H1 (cell line): Measurements from ENCODE around the gene C2orf74. TPM values are rescaled to one million over a fixed set of nuclear protein-coding genes. Genes with fewer than 3 reads are reported as not detected.

ENCODE experiments used
- CTCF ChIA-PET: fragments of 300-600 bp; sonication (Branson Sonifier 250); formaldehyde crosslinking; loops from one replicate; lab custom pipeline; 2021; ENCODE audit not compliant: partially characterized antibody; lab: Charles Lee
- POLR2A ChIA-PET: fragments of 300-600 bp; sonication (Branson Sonifier 250); formaldehyde crosslinking; loops from one replicate; lab custom pipeline; 2021; ENCODE audit warnings: inconsistent platforms; ENCODE audit not compliant: partially characterized antibody; lab: Charles Lee
- DNase-seq, 2 experiments: peaks; one replicate each; pipeline versions ENCODE4 v3.0.0 to v3.0.0-alpha.2; 2010 to 2022; ENCODE audit warnings: low spot score in 2 of 2, low read depth in 1 of 2, mixed read lengths in 1 of 2
- FAIRE-seq: peaks from 2 replicates; lab custom pipeline; 2011; peaks lifted over from hg19 to GRCh38; lab: Jason Lieb, UNC
- H2AFZ ChIP-seq: 2 replicates; pipeline ENCODE4 v1.8.1; 2012; ENCODE audit warnings: low read length, inconsistent platforms
- H2AK5ac ChIP-seq: 2 replicates; pipeline ENCODE4 v1.6.1; 2013; ENCODE audit warnings: low read depth, low read length
- H2BK120ac ChIP-seq: replicated peaks from 2 replicates; pipeline ENCODE3; 2013; ENCODE audit warnings: low read depth, low read length, inconsistent platforms
- H2BK12ac ChIP-seq: 2 replicates; pipeline ENCODE4 v1.6.1; 2013; ENCODE audit warnings: low read depth, low read length
- H2BK15ac ChIP-seq: 2 replicates; pipeline ENCODE4 v1.6.1; 2013; ENCODE audit warnings: low read length
- H2BK20ac ChIP-seq: 2 replicates; pipeline ENCODE4 v1.6.1; 2013; ENCODE audit warnings: low read length
- H2BK5ac ChIP-seq: 2 replicates; pipeline ENCODE4 v1.6.1; 2013; ENCODE audit warnings: low read depth, low read length
- H3K14ac ChIP-seq: 2 replicates; pipeline ENCODE4 v1.6.1; 2013; ENCODE audit warnings: inconsistent platforms; ENCODE audit not compliant: insufficient read length
- H3K18ac ChIP-seq: 2 replicates; pipeline ENCODE4 v1.6.1; 2013; ENCODE audit warnings: low read length; ENCODE audit errors: extremely low read depth
- H3K23ac ChIP-seq: 2 replicates; pipeline ENCODE4 v1.6.1; 2013; ENCODE audit warnings: inconsistent platforms; ENCODE audit not compliant: insufficient read length
- H3K23me2 ChIP-seq: 2 replicates; pipeline ENCODE4 v1.6.1; 2013; ENCODE audit warnings: low read depth, low read length
- H3K27ac ChIP-seq: 2 replicates; pipeline ENCODE4 v1.6.1; 2011; ENCODE audit warnings: low read depth, low read length, inconsistent platforms
- H3K27me3 ChIP-seq, 4 experiments: replicated peaks in 1 of 4; 1 replicate in 1 of 4; 2 replicates in 3 of 4; pipeline versions ENCODE4 v1.6.1 to v1.8.1; 2011 to 2013; ENCODE audit warnings: low read length in 3 of 4, mild to moderate bottlenecking in 3 of 4, inconsistent platforms in 2 of 4, mixed read lengths in 2 of 4, moderate library complexity in 1 of 4; ENCODE audit not compliant: control insufficient read depth in 3 of 4, insufficient read depth in 3 of 4; ENCODE audit errors: extremely low read depth in 1 of 4
- H3K36me3 ChIP-seq, 4 experiments: 2 replicates each; pipeline versions ENCODE4 v1.6.1 to v1.8.1; 2011 to 2013; ENCODE audit warnings: mild to moderate bottlenecking in 4 of 4, low read length in 3 of 4, moderate library complexity in 2 of 4, control low read depth in 1 of 4, inconsistent platforms in 1 of 4; ENCODE audit not compliant: insufficient read depth in 4 of 4, control insufficient read depth in 2 of 4
- H3K4ac ChIP-seq: replicated peaks from 2 replicates; pipeline ENCODE3; 2013; ENCODE audit warnings: low read length, low read depth, mixed read lengths, inconsistent platforms; ENCODE audit not compliant: insufficient read length
- H3K4me1 ChIP-seq, 4 experiments: replicated peaks in 1 of 4; 1 replicate in 1 of 4; 2 replicates in 3 of 4; pipeline versions ENCODE4 v1.6.1 to v1.8.1; 2011 to 2013; ENCODE audit warnings: low read length in 3 of 4, inconsistent platforms in 2 of 4, mixed read lengths in 1 of 4; ENCODE audit not compliant: insufficient read depth in 4 of 4, control insufficient read depth in 3 of 4
- H3K4me2 ChIP-seq, 2 experiments: 2 replicates each; pipeline versions ENCODE4 v1.6.1 to v1.8.1; 2011 to 2013; ENCODE audit warnings: low read depth in 2 of 2, low read length in 2 of 2, control low read depth in 1 of 2, inconsistent platforms in 1 of 2, mild to moderate bottlenecking in 1 of 2; ENCODE audit not compliant: insufficient read depth in 1 of 2
- H3K4me3 ChIP-seq, 4 experiments: fragments of 200-600, 300-600 bp in 1 of 4; sonication (generic), shearing (Covaris generic), sonication (Bioruptor Twin) in 1 of 4; 2 replicates each; pipeline versions ENCODE4 v1.5.1 to v1.8.1; 2011 to 2016; ENCODE audit warnings: low read length in 4 of 4, low read depth in 3 of 4, control low read depth in 2 of 4, inconsistent platforms in 2 of 4, mild to moderate bottlenecking in 2 of 4, mixed read lengths in 1 of 4, moderate library complexity in 1 of 4; ENCODE audit not compliant: insufficient read depth in 2 of 4; ENCODE audit errors: extremely low read depth in 1 of 4
- H3K56ac ChIP-seq: replicated peaks from 2 replicates; pipeline ENCODE3; 2013; ENCODE audit warnings: low read depth, mild to moderate bottlenecking, mixed read lengths, low read length, inconsistent platforms; ENCODE audit not compliant: insufficient read length
- H3K79me1 ChIP-seq: 2 replicates; pipeline ENCODE4 v1.6.1; 2013; ENCODE audit warnings: low read depth, low read length, control low read depth
- H3K79me2 ChIP-seq, 2 experiments: 2 replicates each; pipeline versions ENCODE4 v1.6.1 to v1.8.1; 2012 to 2013; ENCODE audit warnings: low read length in 2 of 2, mild to moderate bottlenecking in 2 of 2, inconsistent platforms in 1 of 2; ENCODE audit not compliant: insufficient read depth in 2 of 2, control insufficient read depth in 1 of 2
- H3K9ac ChIP-seq, 4 experiments: replicated peaks in 1 of 4; 1 replicate in 1 of 4; 2 replicates in 3 of 4; pipeline versions ENCODE4 v1.6.1 to v1.8.1; 2011 to 2013; ENCODE audit warnings: low read depth in 3 of 4, low read length in 3 of 4, control low read depth in 2 of 4, mild to moderate bottlenecking in 2 of 4, moderate library complexity in 2 of 4, inconsistent platforms in 1 of 4; ENCODE audit errors: extremely low read depth in 1 of 4
- H3K9me3 ChIP-seq, 2 experiments: 2 replicates each; pipeline versions ENCODE4 v1.6.1 to v1.8.1; 2012 to 2013; ENCODE audit warnings: mild to moderate bottlenecking in 2 of 2, moderate library complexity in 2 of 2, control low read depth in 1 of 2, inconsistent platforms in 1 of 2, low read depth in 1 of 2, low read length in 1 of 2, mixed read lengths in 1 of 2; ENCODE audit not compliant: insufficient read depth in 2 of 2
- H4K20me1 ChIP-seq, 2 experiments: replicated peaks in 1 of 2; 2 replicates each; pipeline versions ENCODE3 to v1.8.1; 2011 to 2013; ENCODE audit warnings: inconsistent platforms in 2 of 2, low read length in 2 of 2, mild to moderate bottlenecking in 1 of 2; ENCODE audit not compliant: insufficient read depth in 2 of 2, control insufficient read depth in 1 of 2
- H4K5ac ChIP-seq: 2 replicates; pipeline ENCODE4 v1.6.1; 2013; ENCODE audit warnings: low read length, low read depth, mixed read lengths, inconsistent platforms; ENCODE audit not compliant: insufficient read length
- H4K8ac ChIP-seq: 2 replicates; pipeline ENCODE4 v1.8.0; 2013; ENCODE audit warnings: mild to moderate bottlenecking, moderate library complexity, low read length, inconsistent platforms; ENCODE audit not compliant: insufficient read depth; ENCODE audit errors: extremely low read depth
- H4K91ac ChIP-seq: replicated peaks from 2 replicates; pipeline ENCODE3; 2013; ENCODE audit warnings: low read length, mixed read lengths, inconsistent platforms; ENCODE audit not compliant: insufficient read length
- RXRA ChIP-seq: IDR thresholded peaks from 2 replicates; pipeline ENCODE4 v1.6.1; 2011; ENCODE audit warnings: low read depth, mild to moderate bottlenecking, low read length, moderate library complexity; ENCODE audit not compliant: insufficient read depth
- TBP ChIP-seq: IDR thresholded peaks from 2 replicates; pipeline ENCODE4 v1.6.1; 2011; ENCODE audit warnings: low read depth, low read length, improper control_type of control experiment
- WGBS, 2 experiments: shearing (Covaris generic) in 1 of 2; methylation state at CpG; one replicate each; pipeline versions ENCODE4 v1.1.6 to v1.1.7; 2013 to 2015; ENCODE audit warnings: low lambda C conversion rate in 2 of 2, mixed read lengths in 2 of 2, inconsistent platforms in 1 of 2, low coverage in 1 of 2, missing lambda C conversion rate in 1 of 2; ENCODE audit not compliant: insufficient replicate concordance in 2 of 2, insufficient coverage in 1 of 2, insufficient read length in 1 of 2; ENCODE audit errors: extremely low coverage in 1 of 2, missing lambda C conversion rate in 1 of 2; 5-methylcytosine and 5-hydroxymethylcytosine counted together
- polyA plus RNA-seq, 7 experiments: library from polyadenylated mRNA; depleted of rRNA in 3 of 7; stranded (reverse) in 5 of 7; unstranded in 2 of 7; fragments of >200 nt in 5 of 7; fragments of 200-250 nt in 2 of 7; gene quantifications; 1 replicate in 5 of 7; 2 replicates in 1 of 7; 4 replicates in 1 of 7; pipeline versions ENCODE4 v1.2.1 to v1.2.3, GENCODE V29; 2011 to 2013; ENCODE audit warnings: missing spikeins in 2 of 7, mixed read lengths in 2 of 7
- total RNA-seq: library from RNA; stranded (reverse); fragmentation: NEBNext Ultra II Directional; extraction: Animal tissue kit (Norgen Biotek cat#: 25700); gene quantifications from 2 replicates; pipeline ENCODE4 v1.2.1, GENCODE V29; 2021
- TF ChIP-seq, protein P1 (sequence below): IDR thresholded peaks from 2 replicates; pipeline ENCODE4 v1.6.1; 2012; ENCODE audit warnings: low read length, inconsistent platforms

Gene C2orf74
- total and polyA plus RNA-seq, 2 of the 8 experiments (the other 6 are each of a cell fraction or from before 2014, with no cell fraction given), result 2.6 to 9.3 TPM

- Histone ChIP-seq H4K5ac (no peak overlapping the region), H2AK5ac (no peak overlapping the region), H3K14ac (no peak overlapping the region), H2BK120ac (no peak overlapping the region), H3K4me2 (no peak overlapping the region), H2BK5ac (no peak overlapping the region), H3K56ac (no peak overlapping the region), H2BK12ac (no peak overlapping the region), H3K4me1 (peaks cover 3 to 7% (median 3%) of the 10 kb centered on the region in 4 experiments; a peak in 3 of 7 replicates), H3K79me1 (no peaks in the 10 kb centered on the region; the same call in 1 of the 2 replicates), H3K79me2 (peaks cover 0 to under 1% of the 10 kb centered on the region in 2 experiments; a peak in 1 of 4 replicates), H3K27me3 (no peaks in the 10 kb centered on the region), H2BK20ac (no peak overlapping the region), H3K9me3 (no peaks in the 10 kb centered on the region), H4K20me1 (peaks cover 3 to 4% of the 10 kb centered on the region in 2 experiments), H3K27ac (no peak overlapping the region), H3K23me2 (no peaks in the 10 kb centered on the region; the same call in 1 of the 2 replicates), H3K23ac (no peak overlapping the region), H4K91ac (no peak overlapping the region), H3K9ac (no peak overlapping the region), H3K36me3 (peaks cover 18 to 88% (median 52%) of the 10 kb centered on the region in 4 experiments; a peak in 7 of 8 replicates), H3K4ac (no peak overlapping the region), H4K8ac (no peak overlapping the region), H3K4me3 (no peak overlapping the region), H2BK15ac (no peak overlapping the region), H3K18ac (no peak overlapping the region), H2AFZ (no peak overlapping the region)
- TF ChIP-seq TBP, result no peak
- TF ChIP-seq, protein P1, sequence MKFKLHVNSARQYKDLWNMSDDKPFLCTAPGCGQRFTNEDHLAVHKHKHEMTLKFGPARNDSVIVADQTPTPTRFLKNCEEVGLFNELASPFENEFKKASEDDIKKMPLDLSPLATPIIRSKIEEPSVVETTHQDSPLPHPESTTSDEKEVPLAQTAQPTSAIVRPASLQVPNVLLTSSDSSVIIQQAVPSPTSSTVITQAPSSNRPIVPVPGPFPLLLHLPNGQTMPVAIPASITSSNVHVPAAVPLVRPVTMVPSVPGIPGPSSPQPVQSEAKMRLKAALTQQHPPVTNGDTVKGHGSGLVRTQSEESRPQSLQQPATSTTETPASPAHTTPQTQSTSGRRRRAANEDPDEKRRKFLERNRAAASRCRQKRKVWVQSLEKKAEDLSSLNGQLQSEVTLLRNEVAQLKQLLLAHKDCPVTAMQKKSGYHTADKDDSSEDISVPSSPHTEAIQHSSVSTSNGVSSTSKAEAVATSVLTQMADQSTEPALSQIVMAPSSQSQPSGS, result no peak
- TF ChIP-seq RXRA, result no peak
- DNase-seq, result no peak
- POLR2A ChIA-PET, result interaction anchor here (1.2 to 2.5 kb wide), 4 partner anchors 8 to 14 kb away, joined by 3 to 12 read pairs (median 4); no protein-coding TSS in a partner anchor
- WGBS, 2 experiments, result 90% methylated on average over 3 of the region's 3 CpGs; no CpG with 5 or more reads in 1 of the 2 experiments
- no peak for FAIRE-seq
- CTCF ChIA-PET, result interaction anchor here (0.6 to 1.1 kb wide), 2 partner anchors 10 to 612 kb away, joined by 3 read pairs; no protein-coding TSS in a partner anchor
Observed at GRCh38 chr2:61184263-61184662, 22.3 kb downstream of the C2orf74 start.
